Esophagus muscularis mucosa (tissue), 4 donors: ENCODE results near the gene SLC30A1. TPM values are rescaled to one million over a fixed set of nuclear protein-coding genes. Genes with fewer than 3 reads are reported as not detected.
"Not testable (repeated sequence)": the region's sequence is repeated elsewhere in the genome, so short reads cannot be mapped to it uniquely, and the experiment has no call there.

Experiments used
- DNase-seq: peaks from one replicate; pipeline ENCODE4 v3.0.0-alpha.2; 2017; ENCODE audit errors: extremely low spot score
- H3K27ac ChIP-seq, 4 donors: fragments of 200-600 bp; sonication (generic); replicated peaks in 1 of 4; 1 replicate in 3 of 4; 2 replicates in 1 of 4; pipeline ENCODE4 v1.5.1; 2016 to 2019; ENCODE audit warnings: mild to moderate bottlenecking in 1 of 4
- H3K27me3 ChIP-seq, 4 donors: fragments of 200-600 bp; sonication (generic); one replicate each; pipeline versions ENCODE4 v1.5.1 to v1.6.0; 2016 to 2019
- H3K36me3 ChIP-seq, 4 donors: fragments of 200-600 bp; sonication (generic); one replicate each; pipeline ENCODE4 v1.5.1; 2016 to 2019
- H3K4me1 ChIP-seq, 4 donors: fragments of 200-600 bp; sonication (generic); one replicate each; pipeline ENCODE4 v1.5.1; 2016 to 2019
- H3K4me3 ChIP-seq, 4 donors: fragments of 200-600 bp; sonication (generic); 1 replicate in 2 of 4; 2 replicates in 2 of 4; pipeline ENCODE4 v1.5.1; 2016 to 2019; ENCODE audit warnings: mild to moderate bottlenecking in 4 of 4, moderate library complexity in 1 of 4
- H3K9me3 ChIP-seq, 4 donors: fragments of 200-600 bp; sonication (generic); 1 replicate in 3 of 4; 2 replicates in 1 of 4; pipeline ENCODE4 v1.5.1; 2016 to 2019
- CTCF ChIP-seq, 3 experiments: fragments of 200-600 bp in 2 of 3; fragments of 450-650 bp in 1 of 3; sonication (generic) in 2 of 3; IDR thresholded peaks; one replicate each; pipeline ENCODE4 v1.5.1; 2017 to 2019; ENCODE audit warnings: antibody characterized with exemption in 3 of 3, mild to moderate bottlenecking in 2 of 3, moderate library complexity in 1 of 3
- EP300 ChIP-seq: sonication (generic); formaldehyde crosslinking; IDR thresholded peaks from one replicate; pipeline ENCODE4 v1.6.1; 2017; ENCODE audit warnings: antibody characterized with exemption
- POLR2A ChIP-seq: fragments of 450-650 bp; IDR thresholded peaks from one replicate; pipeline ENCODE4 v1.6.1; 2017; ENCODE audit warnings: antibody characterized with exemption, moderate library complexity, mild to moderate bottlenecking, low read depth
- POLR2AphosphoS5 ChIP-seq, 2 donors: sonication (generic); formaldehyde crosslinking; IDR thresholded peaks; one replicate each; pipeline ENCODE4 v1.6.1; 2017; ENCODE audit warnings: antibody characterized with exemption in 2 of 2
- WGBS: methylation state at CpG from one replicate; pipeline ENCODE4 v1.1.5; 2018; 5-methylcytosine and 5-hydroxymethylcytosine counted together
- intact Hi-C: fragments of 100-400 bp; cut with DNase I; formaldehyde crosslinking; loops from one replicate; pipeline ENCODE4 v1.15.1; 2023
- total RNA-seq, 4 donors: library from RNA; depleted of rRNA; stranded (reverse); fragments of >200 nt; gene quantifications; one replicate each; pipeline versions ENCODE4 v1.1.0 to v1.2.1, GENCODE V29; 2016

The SLC30A1 gene
- 10 to 100 TPM in 3 of 4 donors, 1 to 10 TPM in 1; 7.5 to 10.6 (median 10.2) TPM for total RNA-seq

- Histone ChIP-seq H3K27me3 (no peaks in the 10 kb centered on the region), H3K4me1 (peaks cover 21 to 72% (median 68%) of the 10 kb centered on the region in 4 donors), H3K4me3 (peak within 1 kb of the TSS; percentile 75 to 97 (median 94)), H3K36me3 (peaks cover 0 to 11% (median 3%) of the 10 kb centered on the region in 4 donors), H3K27ac (peak within 1 kb of the TSS; percentile 95 to 99 (median 98)), H3K9me3 (no peaks in the 10 kb centered on the region)
- intact Hi-C loops: loop anchor here (2.0 to 5.0 kb wide), 2 partner anchors 33 to 76 kb away; no protein-coding TSS in a partner anchor
- 0% methylated on average over 27 of the region's 98 CpGs for WGBS
- peak; percentile 95 for TF ChIP-seq POLR2AphosphoS5 (IDR thresholded peaks at IDR 0.05)
- TF ChIP-seq POLR2A: peak; percentile 82
- no peak for TF ChIP-seq CTCF (IDR thresholded peaks at IDR 0.05)
- peak; percentile 100 for DNase-seq
Measured at GRCh38 chr1:211578640-211579439, at the start of gene SLC30A1. TSS of gene SLC30A1 (minus strand) at chr1:211579161. CDS start at chr1:211578612, 549 bp downstream.

- Histone ChIP-seq H3K27ac (no peak overlapping the region), H3K9me3 (no peaks in the 10 kb centered on the region), H3K4me3 (no peak overlapping the region), H3K36me3 (no peaks in the 10 kb centered on the region), H3K27me3 (no peaks in the 10 kb centered on the region), H3K4me1 (peaks cover 19 to 34% (median 27%) of the 10 kb centered on the region in 4 donors)
- TF ChIP-seq EP300: no peak
- no peak for TF ChIP-seq POLR2A
- TF ChIP-seq CTCF (IDR thresholded peaks at IDR 0.05): no peak
- no peak for TF ChIP-seq POLR2AphosphoS5 (IDR thresholded peaks at IDR 0.05)
- 78% methylated on average over 4 of the region's 4 CpGs for WGBS
- DNase-seq: no peak
- intact Hi-C loops: no loop called here
Measured at GRCh38 chr1:211628417-211628816, 49.5 kb upstream of the SLC30A1 start.

GRCh38 chr1:211627259-211627658 lies 48.3 kb upstream of the SLC30A1 start:
- no peak overlapping the region for H3K27ac ChIP-seq
- no peak for DNase-seq
- H3K4me3 ChIP-seq: no peak overlapping the region
- no peaks in the 10 kb centered on the region for H3K27me3 ChIP-seq
- TF ChIP-seq CTCF (IDR thresholded peaks at IDR 0.05) (no peak), POLR2A (no peak), POLR2AphosphoS5 (IDR thresholded peaks at IDR 0.05) (no peak), EP300 (no peak)
- intact Hi-C loops: no loop called here
- peaks cover 8 to 22% (median 16%) of the 10 kb centered on the region in 4 donors for H3K4me1 ChIP-seq
- no peaks in the 10 kb centered on the region for H3K36me3 ChIP-seq
- 91% methylated on average over 4 of the region's 4 CpGs for WGBS
- H3K9me3 ChIP-seq: no peaks in the 10 kb centered on the region

GRCh38 chr1:211625866-211626265 lies 46.9 kb upstream of the SLC30A1 start:
- H3K27me3 ChIP-seq, DNase-seq, intact Hi-C loops, H3K36me3 ChIP-seq, H3K9me3 ChIP-seq, H3K27ac ChIP-seq, H3K4me3 ChIP-seq: not testable (repeated sequence)
- 88% methylated on average over 7 of the region's 7 CpGs for WGBS
- H3K4me1 ChIP-seq: peaks cover 0 to 16% (median 14%) of the 10 kb centered on the region in 4 donors

GRCh38 chr1:211625040-211625439 lies 46.1 kb upstream of the SLC30A1 start:
- TF ChIP-seq CTCF (IDR thresholded peaks at IDR 0.05): peak in 2 of 3 experiments; percentile 14 to 33
- TF ChIP-seq POLR2A: no peak
- no peak for DNase-seq
- Histone ChIP-seq H3K27ac (no peak overlapping the region), H3K4me3 (no peak overlapping the region), H3K36me3 (no peaks in the 10 kb centered on the region), H3K4me1 (peaks cover 0 to 10% (median 7%) of the 10 kb centered on the region in 4 donors), H3K27me3 (no peaks in the 10 kb centered on the region), H3K9me3 (no peaks in the 10 kb centered on the region)
- intact Hi-C loops: no loop called here
- WGBS: 80% methylated on average over 2 of the region's 2 CpGs
